HUES6 (cell line): ENCODE results near the gene CELSR2.
A peak's percentile ranks its signal among the peaks of the same experiment; 100 is the strongest.

Experiments
- H3K27ac ChIP-seq: 2 replicates; pipeline ENCODE4 v1.7.0; 2013; ENCODE audit warnings: low read depth, mild to moderate bottlenecking, low read length, inconsistent platforms
- H3K27me3 ChIP-seq: 2 replicates; pipeline ENCODE4 v1.6.1; 2013; ENCODE audit warnings: low read length; ENCODE audit not compliant: control insufficient read depth, insufficient read depth
- H3K36me3 ChIP-seq: 2 replicates; pipeline ENCODE4 v1.6.1; 2013; ENCODE audit warnings: low read length; ENCODE audit not compliant: control insufficient read depth, insufficient read depth
- H3K4me1 ChIP-seq: 2 replicates; pipeline ENCODE4 v1.6.1; 2013; ENCODE audit warnings: low read length; ENCODE audit not compliant: control insufficient read depth, insufficient read depth
- H3K4me3 ChIP-seq: 2 replicates; pipeline ENCODE4 v1.5.1; 2013; ENCODE audit warnings: low read depth, low read length
- H3K9ac ChIP-seq: one replicate; pipeline ENCODE4 v1.6.1; 2013; ENCODE audit warnings: mild to moderate bottlenecking, low read length
- H3K9me3 ChIP-seq: 2 replicates; pipeline ENCODE4 v1.6.1; 2013; ENCODE audit warnings: low read depth, low read length; ENCODE audit not compliant: control insufficient read depth, insufficient read depth

CELSR2 gene

GRCh38 chr1:109231066-109231465, 18.3 kb upstream of the CELSR2 start:
- H3K36me3 ChIP-seq = peaks cover 61% of the 10 kb centered on the region
- no peaks in the 10 kb centered on the region for H3K27me3 ChIP-seq
- H3K9me3 ChIP-seq = no peaks in the 10 kb centered on the region
- peaks cover 31% of the 10 kb centered on the region for H3K4me1 ChIP-seq
- no peak overlapping the region for H3K27ac ChIP-seq
- no peak overlapping the region for H3K4me3 ChIP-seq
- H3K9ac ChIP-seq = no peak overlapping the region

GRCh38 chr1:109235137-109235536, 14.2 kb upstream of the CELSR2 start:
- no peak overlapping the region for H3K27ac ChIP-seq
- no peaks in the 10 kb centered on the region for H3K9me3 ChIP-seq
- H3K9ac ChIP-seq = no peak overlapping the region
- H3K36me3 ChIP-seq = peaks cover 84% of the 10 kb centered on the region
- H3K27me3 ChIP-seq = no peaks in the 10 kb centered on the region
- peaks cover 31% of the 10 kb centered on the region for H3K4me1 ChIP-seq
- H3K4me3 ChIP-seq = no peak overlapping the region

- Histone ChIP-seq H3K36me3 (peaks cover 61% of the 10 kb centered on the region), H3K4me3 (no peak overlapping the region), H3K4me1 (peaks cover 40% of the 10 kb centered on the region), H3K27ac (no peak overlapping the region), H3K9ac (no peak overlapping the region), H3K27me3 (no peaks in the 10 kb centered on the region), H3K9me3 (no peaks in the 10 kb centered on the region)
These were observed 11.8 kb upstream of the CELSR2 start for GRCh38 chr1:109237512-109237911.

- no peak overlapping the region for H3K27ac ChIP-seq
- H3K4me1 ChIP-seq = peaks cover 41% of the 10 kb centered on the region
- no peak overlapping the region for H3K4me3 ChIP-seq
- H3K9me3 ChIP-seq = no peaks in the 10 kb centered on the region
- no peaks in the 10 kb centered on the region for H3K27me3 ChIP-seq
- no peak overlapping the region for H3K9ac ChIP-seq
- H3K36me3 ChIP-seq = peaks cover 53% of the 10 kb centered on the region
These were observed 11.0 kb upstream of the CELSR2 start for GRCh38 chr1:109238382-109238781.

- Histone ChIP-seq H3K27ac (no peak overlapping the region), H3K9ac (no peak overlapping the region), H3K4me1 (peaks cover 41% of the 10 kb centered on the region), H3K27me3 (no peaks in the 10 kb centered on the region), H3K9me3 (no peaks in the 10 kb centered on the region), H3K4me3 (no peak overlapping the region), H3K36me3 (peaks cover 52% of the 10 kb centered on the region)
These were observed 10.3 kb upstream of the CELSR2 start for GRCh38 chr1:109239047-109239408.

- Histone ChIP-seq H3K27me3 (no peaks in the 10 kb centered on the region), H3K9ac (no peak overlapping the region), H3K4me1 (peaks cover 41% of the 10 kb centered on the region), H3K27ac (no peak overlapping the region), H3K4me3 (no peak overlapping the region), H3K36me3 (peaks cover 47% of the 10 kb centered on the region), H3K9me3 (no peaks in the 10 kb centered on the region)
These were observed 9.8 kb upstream of the CELSR2 start for GRCh38 chr1:109239409-109240068.

- H3K36me3 ChIP-seq = peaks cover 38% of the 10 kb centered on the region
- no peaks in the 10 kb centered on the region for H3K9me3 ChIP-seq
- peak overlapping the region; percentile 34 for H3K4me3 ChIP-seq
- H3K4me1 ChIP-seq = peaks cover 41% of the 10 kb centered on the region
- no peak overlapping the region for H3K27ac ChIP-seq
- no peaks in the 10 kb centered on the region for H3K27me3 ChIP-seq
- H3K9ac ChIP-seq = no peak overlapping the region
These were observed 8.9 kb upstream of the CELSR2 start for GRCh38 chr1:109240158-109241152.

- Histone ChIP-seq H3K9me3 (no peaks in the 10 kb centered on the region), H3K27me3 (no peaks in the 10 kb centered on the region), H3K27ac (no peak overlapping the region), H3K4me1 (peaks cover 41% of the 10 kb centered on the region), H3K9ac (no peak overlapping the region), H3K36me3 (peaks cover 29% of the 10 kb centered on the region), H3K4me3 (no peak overlapping the region)
These were observed 8.0 kb upstream of the CELSR2 start for GRCh38 chr1:109241344-109241743.

GRCh38 chr1:109241841-109242345, 7.4 kb upstream of the CELSR2 start:
- Histone ChIP-seq H3K36me3 (peaks cover 24% of the 10 kb centered on the region), H3K9me3 (no peaks in the 10 kb centered on the region), H3K4me3 (no peak overlapping the region), H3K9ac (no peak overlapping the region), H3K4me1 (peaks cover 41% of the 10 kb centered on the region), H3K27ac (no peak overlapping the region), H3K27me3 (no peaks in the 10 kb centered on the region; the same call in 1 of the 2 replicates)

GRCh38 chr1:109242387-109242786, 7.0 kb upstream of the CELSR2 start:
- Histone ChIP-seq H3K9me3 (no peaks in the 10 kb centered on the region), H3K9ac (no peak overlapping the region), H3K36me3 (peaks cover 19% of the 10 kb centered on the region), H3K4me3 (no peak overlapping the region), H3K27me3 (peaks cover 2% of the 10 kb centered on the region; the same call in 1 of the 2 replicates), H3K4me1 (peaks cover 41% of the 10 kb centered on the region), H3K27ac (no peak overlapping the region)

- Histone ChIP-seq H3K9ac (no peak overlapping the region), H3K36me3 (peaks cover 11% of the 10 kb centered on the region), H3K27me3 (peaks cover 10% of the 10 kb centered on the region), H3K27ac (no peak overlapping the region), H3K4me1 (peaks cover 41% of the 10 kb centered on the region), H3K4me3 (no peak overlapping the region), H3K9me3 (no peaks in the 10 kb centered on the region)
These were observed 6.1 kb upstream of the CELSR2 start for GRCh38 chr1:109243221-109243620.
